ENCODE data around the gene MVB12B.

DNA sequence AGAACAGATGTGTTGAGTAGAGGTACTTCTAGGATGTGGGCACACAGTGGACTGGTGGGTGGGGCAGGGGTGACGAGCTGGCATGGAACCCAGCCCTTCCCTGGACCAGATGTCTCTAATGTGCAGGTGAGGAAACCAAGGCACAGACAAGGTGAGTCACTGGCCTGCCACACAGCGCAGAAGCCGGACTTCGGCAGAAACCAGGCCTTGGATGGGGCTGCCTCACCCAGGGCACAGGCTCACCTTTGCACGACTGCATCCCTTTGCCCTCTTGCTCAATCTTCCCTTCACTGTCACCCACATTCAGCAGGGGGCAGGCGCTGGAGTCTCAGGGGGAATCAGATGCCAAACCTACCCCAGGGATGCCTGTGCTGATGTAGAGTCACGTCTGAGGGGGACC lies 221.7 kb downstream of the MVB12B start:
- TF ChIP-seq, protein P1, sequence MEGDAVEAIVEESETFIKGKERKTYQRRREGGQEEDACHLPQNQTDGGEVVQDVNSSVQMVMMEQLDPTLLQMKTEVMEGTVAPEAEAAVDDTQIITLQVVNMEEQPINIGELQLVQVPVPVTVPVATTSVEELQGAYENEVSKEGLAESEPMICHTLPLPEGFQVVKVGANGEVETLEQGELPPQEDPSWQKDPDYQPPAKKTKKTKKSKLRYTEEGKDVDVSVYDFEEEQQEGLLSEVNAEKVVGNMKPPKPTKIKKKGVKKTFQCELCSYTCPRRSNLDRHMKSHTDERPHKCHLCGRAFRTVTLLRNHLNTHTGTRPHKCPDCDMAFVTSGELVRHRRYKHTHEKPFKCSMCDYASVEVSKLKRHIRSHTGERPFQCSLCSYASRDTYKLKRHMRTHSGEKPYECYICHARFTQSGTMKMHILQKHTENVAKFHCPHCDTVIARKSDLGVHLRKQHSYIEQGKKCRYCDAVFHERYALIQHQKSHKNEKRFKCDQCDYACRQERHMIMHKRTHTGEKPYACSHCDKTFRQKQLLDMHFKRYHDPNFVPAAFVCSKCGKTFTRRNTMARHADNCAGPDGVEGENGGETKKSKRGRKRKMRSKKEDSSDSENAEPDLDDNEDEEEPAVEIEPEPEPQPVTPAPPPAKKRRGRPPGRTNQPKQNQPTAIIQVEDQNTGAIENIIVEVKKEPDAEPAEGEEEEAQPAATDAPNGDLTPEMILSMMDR (conservative IDR thresholded peaks at IDR 0.05; ENCODE audit: low read depth, low read length) = no peak
- TF ChIP-seq POLR2A (IDR thresholded peaks at IDR 0.05; ENCODE audit: low read depth, low read length) = no peak
- TF ChIP-seq RAD21 (IDR thresholded peaks at IDR 0.05; ENCODE audit: low read length) = no peak
- TF ChIP-seq MAZ (IDR thresholded peaks at IDR 0.05; ENCODE audit: borderline replicate concordance, low read depth, low read length) = no peak
- TF ChIP-seq MXI1 (IDR thresholded peaks at IDR 0.05; ENCODE audit: borderline replicate concordance, low read depth, low read length) = no peak
- no peak for TF ChIP-seq SMC3 (IDR thresholded peaks at IDR 0.05; ENCODE audit: low read depth, low read length)
- TF ChIP-seq CHD1 (IDR thresholded peaks at IDR 0.05; ENCODE audit: low read depth, low read length) = no peak
